HepG2 (cell line): Measurements from ENCODE around the gene FNDC8. TPM values are rescaled to one million over a fixed set of nuclear protein-coding genes. Genes with fewer than 3 reads are reported as not detected.

Source experiments
- ARNT2 ChIP-seq: sonication (generic); formaldehyde crosslinking; IDR thresholded peaks from 2 replicates; pipeline ENCODE4 v1.8.0; 2022; ENCODE audit warnings: mild to moderate bottlenecking, low read depth, missing genetic modification reagents, moderate library complexity
- CEBPB ChIP-seq: IDR thresholded peaks from 2 replicates; pipeline ENCODE4 v1.6.1; 2011; ENCODE audit warnings: low read depth, low read length, improper control_type of control experiment, borderline replicate concordance
- EZH2 ChIP-seq: conservative IDR thresholded peaks from 2 replicates; pipeline ENCODE4 v1.6.1; 2012; ENCODE audit warnings: mild to moderate bottlenecking, low read depth, low read length, moderate library complexity
- FOSL2 ChIP-seq: sonication (generic); formaldehyde crosslinking; IDR thresholded peaks from 2 replicates; pipeline ENCODE4 v1.4.0; 2020; ENCODE audit warnings: missing genetic modification reagents
- FOXK2 ChIP-seq: fragments of 450-650 bp; IDR thresholded peaks from 2 replicates; pipeline ENCODE4 v1.6.1; 2016
- FOXP1 ChIP-seq, 2 experiments: fragments of 450-650 bp in 1 of 2; IDR thresholded peaks; 2 replicates each; pipeline ENCODE4 v1.6.1; 2017 to 2018; ENCODE audit warnings: antibody characterized with exemption in 1 of 2
- HMGXB3 ChIP-seq: sonication (generic); formaldehyde crosslinking; IDR thresholded peaks from 2 replicates; pipeline ENCODE4 v1.4.0; 2020; ENCODE audit warnings: missing genetic modification reagents, borderline replicate concordance
- HNRNPK ChIP-seq: fragments of 200-400 bp; formaldehyde crosslinking; IDR thresholded peaks from 2 replicates; pipeline ENCODE4 v1.6.1; 2018; ENCODE audit warnings: low read length, low read depth, moderate library complexity, mild to moderate bottlenecking; ENCODE audit not compliant: poor library complexity, severe bottlenecking
- JUN ChIP-seq: sonication (generic); formaldehyde crosslinking; IDR thresholded peaks from 2 replicates; pipeline ENCODE4 v1.4.0; 2020; ENCODE audit warnings: mild to moderate bottlenecking, missing genetic modification reagents
- LBX2 ChIP-seq: sonication (generic); formaldehyde crosslinking; IDR thresholded peaks from 2 replicates; pipeline ENCODE4 v1.5.0; 2020; ENCODE audit warnings: missing genetic modification reagents, mild to moderate bottlenecking, borderline replicate concordance
- MAF1 ChIP-seq: sonication (generic); formaldehyde crosslinking; IDR thresholded peaks from 2 replicates; pipeline ENCODE4 v1.5.0; 2020; ENCODE audit warnings: missing genetic modification reagents, borderline replicate concordance
- RFXAP ChIP-seq: sonication (generic); formaldehyde crosslinking; IDR thresholded peaks from 2 replicates; pipeline ENCODE4 v1.4.0; 2020; ENCODE audit warnings: missing genetic modification reagents, borderline replicate concordance
- RORA ChIP-seq: sonication (generic); formaldehyde crosslinking; IDR thresholded peaks from 2 replicates; pipeline ENCODE4 v1.5.0; 2020; ENCODE audit warnings: mild to moderate bottlenecking, missing genetic modification reagents, moderate library complexity
- SALL1 ChIP-seq: sonication (generic); formaldehyde crosslinking; IDR thresholded peaks from 2 replicates; pipeline ENCODE4 v1.8.0; 2022; ENCODE audit warnings: mild to moderate bottlenecking, missing genetic modification reagents
- TRIM22 ChIP-seq: fragments of 450-650 bp; IDR thresholded peaks from 2 replicates; pipeline ENCODE4 v1.6.1; 2017
- ZC3H13 ChIP-seq: sonication (generic); formaldehyde crosslinking; IDR thresholded peaks from 2 replicates; pipeline ENCODE4 v1.8.1; 2023; ENCODE audit warnings: mild to moderate bottlenecking, missing genetic modification reagents, moderate library complexity
- ZNF331 ChIP-seq: sonication (generic); formaldehyde crosslinking; IDR thresholded peaks from 2 replicates; pipeline ENCODE4 v1.4.0; 2020; ENCODE audit warnings: missing genetic modification reagents
- ZNF367 ChIP-seq: sonication (generic); formaldehyde crosslinking; IDR thresholded peaks from 2 replicates; pipeline ENCODE4 v1.4.0; 2020; ENCODE audit warnings: missing genetic modification reagents, borderline replicate concordance
- ZNF672 ChIP-seq: sonication (generic); formaldehyde crosslinking; IDR thresholded peaks from 2 replicates; pipeline ENCODE4 v1.8.1; 2022; ENCODE audit warnings: missing genetic modification reagents
- ZNF772 ChIP-seq: sonication (generic); formaldehyde crosslinking; IDR thresholded peaks from 2 replicates; pipeline ENCODE4 v1.5.0; 2020; ENCODE audit warnings: mild to moderate bottlenecking, missing genetic modification reagents
- ZNF775 ChIP-seq: sonication (generic); formaldehyde crosslinking; IDR thresholded peaks from 2 replicates; pipeline ENCODE4 v1.4.0; 2020; ENCODE audit warnings: missing genetic modification reagents, mild to moderate bottlenecking, moderate library complexity, borderline replicate concordance
- ZNF777 ChIP-seq: sonication (generic); formaldehyde crosslinking; IDR thresholded peaks from 2 replicates; pipeline ENCODE4 v1.4.0; 2020; ENCODE audit warnings: missing genetic modification reagents
- polyA plus RNA-seq, 8 experiments: library from polyadenylated mRNA; depleted of rRNA in 3 of 8; stranded (reverse) in 7 of 8; unstranded in 1 of 8; fragments of >200 nt; fragmentation: Illumina TruSeq in 4 of 8; extraction: Trizol in 4 of 8; gene quantifications; 2 replicates each; pipeline versions ENCODE4 v1.2.1 to v1.2.3, GENCODE V29; 2011 to 2016; ENCODE audit warnings: low read depth in 4 of 8, missing spikeins in 1 of 8, mixed read lengths in 1 of 8; ENCODE audit not compliant: insufficient read depth in 1 of 8
- total RNA-seq, 5 experiments: library from RNA; depleted of rRNA; stranded (reverse); fragments of >200 nt; fragmentation: Illumina TruSeq; extraction: Trizol; gene quantifications; 2 replicates each; pipeline ENCODE4 v1.2.3, GENCODE V29; 2016; ENCODE audit warnings: low read depth in 1 of 5
- TF ChIP-seq, protein P1 (sequence below): sonication (generic); formaldehyde crosslinking; IDR thresholded peaks from 2 replicates; pipeline ENCODE4 v1.4.0; 2020; ENCODE audit warnings: missing genetic modification reagents, borderline replicate concordance

The FNDC8 gene
- total and polyA plus RNA-seq, 2 of the 13 experiments (the other 11 are each of a cell fraction or from before 2014, with no cell fraction given): not detected

GRCh38 chr17:35088356-35088880 is 33.0 kb upstream of the FNDC8 start (continued):
- TF ChIP-seq, protein P1, sequence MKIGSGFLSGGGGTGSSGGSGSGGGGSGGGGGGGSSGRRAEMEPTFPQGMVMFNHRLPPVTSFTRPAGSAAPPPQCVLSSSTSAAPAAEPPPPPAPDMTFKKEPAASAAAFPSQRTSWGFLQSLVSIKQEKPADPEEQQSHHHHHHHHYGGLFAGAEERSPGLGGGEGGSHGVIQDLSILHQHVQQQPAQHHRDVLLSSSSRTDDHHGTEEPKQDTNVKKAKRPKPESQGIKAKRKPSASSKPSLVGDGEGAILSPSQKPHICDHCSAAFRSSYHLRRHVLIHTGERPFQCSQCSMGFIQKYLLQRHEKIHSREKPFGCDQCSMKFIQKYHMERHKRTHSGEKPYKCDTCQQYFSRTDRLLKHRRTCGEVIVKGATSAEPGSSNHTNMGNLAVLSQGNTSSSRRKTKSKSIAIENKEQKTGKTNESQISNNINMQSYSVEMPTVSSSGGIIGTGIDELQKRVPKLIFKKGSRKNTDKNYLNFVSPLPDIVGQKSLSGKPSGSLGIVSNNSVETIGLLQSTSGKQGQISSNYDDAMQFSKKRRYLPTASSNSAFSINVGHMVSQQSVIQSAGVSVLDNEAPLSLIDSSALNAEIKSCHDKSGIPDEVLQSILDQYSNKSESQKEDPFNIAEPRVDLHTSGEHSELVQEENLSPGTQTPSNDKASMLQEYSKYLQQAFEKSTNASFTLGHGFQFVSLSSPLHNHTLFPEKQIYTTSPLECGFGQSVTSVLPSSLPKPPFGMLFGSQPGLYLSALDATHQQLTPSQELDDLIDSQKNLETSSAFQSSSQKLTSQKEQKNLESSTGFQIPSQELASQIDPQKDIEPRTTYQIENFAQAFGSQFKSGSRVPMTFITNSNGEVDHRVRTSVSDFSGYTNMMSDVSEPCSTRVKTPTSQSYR (CRISPR knock-in tag): no peak
- TF ChIP-seq MAF1 (CRISPR knock-in tag): no peak
- no peak for TF ChIP-seq ZNF331 (CRISPR knock-in tag)
- TF ChIP-seq RFXAP (CRISPR knock-in tag): no peak; the same call in 1 of the 2 replicates
- no peak for TF ChIP-seq CEBPB
- no peak for TF ChIP-seq LBX2 (CRISPR knock-in tag)
- TF ChIP-seq HMGXB3 (CRISPR knock-in tag): no peak
- TF ChIP-seq ZNF672 (CRISPR knock-in tag): no peak
- no peak for TF ChIP-seq ZC3H13 (CRISPR knock-in tag)
- no peak for TF ChIP-seq EZH2
- no peak for TF ChIP-seq TRIM22
- TF ChIP-seq HNRNPK: no peak
- no peak for TF ChIP-seq ZNF367 (CRISPR knock-in tag)
- TF ChIP-seq FOXK2: no peak
- TF ChIP-seq ZNF772: no peak
- TF ChIP-seq RORA (CRISPR knock-in tag): no peak
- TF ChIP-seq SALL1 (CRISPR knock-in tag): no peak
- no peak for TF ChIP-seq FOXP1 (IDR thresholded peaks at IDR 0.05)
- TF ChIP-seq FOXP1 (CRISPR knock-in tag; IDR thresholded peaks at IDR 0.05): no peak
- TF ChIP-seq JUN (CRISPR knock-in tag): no peak
- TF ChIP-seq ARNT2 (CRISPR knock-in tag): no peak
- TF ChIP-seq ZNF777 (CRISPR knock-in tag): no peak; the same call in 1 of the 2 replicates
- TF ChIP-seq FOSL2 (CRISPR knock-in tag): no peak
- TF ChIP-seq ZNF775: no peak
